Stimulated activated CD8-positive, alpha-beta memory T cell treated with anti-CD3 and anti-CD28 coated beads, Interleukin-12 subunit alpha, Interleukin-12 subunit beta, amount 100 ng/mL, for 4 hours (primary cell): ENCODE results near the gene CCR9.

Experiments
- DNase-seq: peaks from one replicate; pipeline ENCODE4 v3.0.0-alpha.2; 2020; ENCODE audit warnings: low read depth

CCR9 gene

DNA sequence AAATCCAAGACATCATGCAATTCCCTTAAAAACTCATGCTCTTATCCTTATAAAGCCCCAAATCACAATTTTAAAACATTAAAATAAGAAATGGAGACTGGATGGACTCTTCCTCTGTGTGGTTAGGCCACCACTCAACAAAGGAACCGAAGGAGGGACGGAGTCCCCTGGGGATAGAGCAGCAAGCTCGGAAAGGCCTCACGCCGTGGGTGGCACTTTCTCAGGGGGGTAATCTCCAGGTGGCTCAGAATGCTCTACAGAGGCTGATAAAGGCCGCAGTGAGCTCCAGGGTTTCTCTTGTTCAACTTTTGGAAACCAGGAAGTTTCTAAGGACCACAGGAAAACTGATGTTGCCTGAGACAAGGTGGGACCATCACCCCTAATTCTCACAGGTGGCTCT, 23.2 kb downstream of the CCR9 start:
- no peak for DNase-seq

DNA sequence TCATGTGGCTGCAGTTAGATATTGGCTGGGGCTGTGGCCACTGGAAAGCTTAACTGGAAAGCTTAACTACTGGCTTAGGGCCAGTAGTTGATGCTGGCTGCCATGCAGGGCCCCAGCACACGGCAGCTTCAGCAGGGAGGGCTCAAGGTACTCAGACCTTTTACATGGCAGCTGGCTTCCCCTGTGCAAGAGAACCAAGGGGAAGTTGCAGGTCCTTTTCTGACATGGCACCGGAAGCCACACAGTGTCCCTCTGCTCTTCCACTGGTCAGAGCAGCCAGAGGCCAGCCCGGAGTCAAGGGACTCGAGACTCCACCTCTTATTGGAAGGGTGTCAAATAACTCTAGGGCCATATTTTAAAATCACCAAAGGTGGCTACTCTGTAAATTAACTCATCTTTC, 24.5 kb downstream of the CCR9 start:
- no peak for DNase-seq

- DNase-seq = no peak
Observed at GRCh38 chr3:45911511-45912226, 25.3 kb downstream of the CCR9 start.

GRCh38 chr3:45912435-45912834, 26.1 kb downstream of the CCR9 start:
- DNase-seq = no peak

DNA sequence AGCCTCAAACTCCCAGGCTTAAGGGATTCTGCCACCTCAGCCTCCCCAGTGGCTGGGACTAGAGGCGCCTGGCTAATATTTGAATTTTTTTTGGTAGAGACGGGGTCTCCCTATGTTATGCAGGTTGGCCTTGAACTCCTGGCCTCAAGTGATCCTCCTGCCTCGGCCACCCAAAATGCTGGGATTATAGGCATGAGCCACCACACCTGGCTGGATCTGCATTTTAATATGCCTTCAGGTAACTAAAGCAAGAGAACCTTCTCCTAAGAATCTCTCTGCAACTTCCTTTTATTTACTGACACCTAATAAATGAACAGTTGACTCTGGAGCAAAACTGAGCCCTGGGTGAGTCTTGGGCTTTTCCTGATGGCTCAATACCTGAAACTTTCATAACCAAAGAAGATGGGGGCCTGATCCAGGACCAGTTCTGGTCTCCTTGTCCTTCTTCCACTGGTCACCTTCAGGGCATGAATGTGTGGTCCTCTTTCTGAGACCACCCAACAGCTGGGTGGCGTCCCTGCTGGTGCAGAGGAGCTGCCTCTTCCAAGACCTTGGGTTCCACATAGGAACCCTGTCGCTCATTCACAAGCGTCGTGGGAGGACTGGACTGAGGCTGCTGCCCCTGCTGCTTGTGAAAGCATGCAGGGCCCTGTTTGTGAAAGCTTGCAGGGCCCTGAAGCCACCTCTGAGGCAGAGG, 28.2 kb downstream of the CCR9 start:
- no peak for DNase-seq

GRCh38 chr3:45915059-45915439, 28.7 kb downstream of the CCR9 start:
- no peak for DNase-seq

GRCh38 chr3:45915518-45916231, 29.3 kb downstream of the CCR9 start:
- peak; percentile 67 for DNase-seq

GRCh38 chr3:45917146-45917898, 31.0 kb downstream of the CCR9 start:
- no peak for DNase-seq

DNA sequence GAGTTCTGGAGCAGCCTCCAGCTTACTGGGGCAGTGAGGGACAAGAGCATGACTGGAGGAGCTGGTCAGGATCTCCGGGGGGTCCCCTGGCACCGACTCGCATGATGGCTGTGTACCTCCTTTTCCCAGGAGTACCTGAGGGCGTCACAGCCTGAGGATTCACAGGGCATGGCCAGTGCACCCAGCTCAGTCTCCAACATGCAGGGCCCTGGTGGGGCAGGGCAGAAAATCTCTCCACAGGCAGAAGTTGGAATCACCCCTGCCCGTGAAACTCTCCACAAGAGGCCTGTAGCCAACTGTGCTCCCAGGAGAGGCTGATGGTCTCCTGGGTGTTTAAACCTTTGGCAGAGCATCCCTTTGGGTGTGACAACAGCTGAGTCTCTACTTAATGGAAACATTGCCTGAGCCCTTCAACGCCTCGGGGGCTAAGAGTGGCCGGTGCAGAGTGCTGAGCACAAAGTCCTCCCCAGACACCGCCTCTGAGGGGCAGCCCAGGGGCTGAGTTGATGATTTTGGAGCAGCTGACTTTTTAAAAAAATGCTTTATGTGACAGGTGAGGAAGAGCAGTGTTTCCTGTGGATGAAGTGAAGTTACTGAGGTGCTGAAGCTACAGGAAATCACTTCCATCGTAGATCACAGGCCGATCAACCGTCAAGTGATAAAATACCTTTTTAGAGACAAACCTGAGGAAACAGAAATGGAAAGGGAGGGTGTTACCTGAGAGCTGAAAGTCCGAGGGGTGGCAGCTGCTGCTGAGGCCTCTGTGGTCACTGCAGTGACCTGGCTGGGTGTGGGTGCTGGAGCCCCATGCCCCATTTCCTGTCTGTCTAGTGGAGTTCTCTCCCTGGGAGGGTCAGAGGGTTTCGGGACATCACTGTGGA, 35.1 kb downstream of the CCR9 start:
- DNase-seq = no peak

GRCh38 chr3:45922039-45922326, 35.6 kb downstream of the CCR9 start:
- DNase-seq = no peak

DNA sequence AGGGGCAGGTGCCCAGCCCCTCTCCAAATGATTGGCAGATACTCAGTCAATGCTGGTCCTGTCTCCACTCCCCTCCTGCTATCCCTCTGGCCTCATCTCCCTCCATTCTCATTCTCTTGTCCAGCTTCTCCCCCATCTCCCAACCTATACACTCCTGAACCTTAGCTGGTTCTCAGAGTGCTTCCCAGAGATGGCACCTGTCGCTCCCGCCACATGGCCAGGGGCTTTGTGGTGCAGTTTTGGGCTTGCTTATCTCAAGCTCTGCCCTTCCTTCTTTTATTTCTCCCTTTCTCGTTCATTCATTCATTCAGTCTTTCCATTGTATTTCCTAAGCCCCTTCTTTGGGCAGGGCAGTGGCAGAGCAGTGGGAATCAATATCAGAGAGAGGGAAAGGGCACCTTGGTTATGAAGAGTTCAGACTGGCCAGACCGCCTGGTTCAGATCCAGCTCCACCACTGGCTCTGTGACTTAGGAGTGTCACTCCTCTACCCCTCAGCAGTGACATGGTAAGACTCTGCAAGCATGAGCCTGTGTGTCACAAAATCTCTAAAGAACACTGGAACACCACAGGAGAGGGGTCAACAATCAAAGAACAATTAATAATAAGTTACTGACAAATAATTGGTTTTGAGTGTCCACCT, 36.7 kb downstream of the CCR9 start:
- DNase-seq = no peak

- DNase-seq = no peak
Observed at GRCh38 chr3:45923755-45924154, 37.4 kb downstream of the CCR9 start.

GRCh38 chr3:45927881-45928280, 41.5 kb downstream of the CCR9 start:
- DNase-seq = no peak

- DNase-seq = peak; percentile 47
Observed at GRCh38 chr3:45929042-45929679, 42.8 kb downstream of the CCR9 start.

GRCh38 chr3:45931496-45931895, 45.2 kb downstream of the CCR9 start:
- no peak for DNase-seq

- DNase-seq = no peak
Observed at GRCh38 chr3:45932112-45932511, 45.8 kb downstream of the CCR9 start.

DNA sequence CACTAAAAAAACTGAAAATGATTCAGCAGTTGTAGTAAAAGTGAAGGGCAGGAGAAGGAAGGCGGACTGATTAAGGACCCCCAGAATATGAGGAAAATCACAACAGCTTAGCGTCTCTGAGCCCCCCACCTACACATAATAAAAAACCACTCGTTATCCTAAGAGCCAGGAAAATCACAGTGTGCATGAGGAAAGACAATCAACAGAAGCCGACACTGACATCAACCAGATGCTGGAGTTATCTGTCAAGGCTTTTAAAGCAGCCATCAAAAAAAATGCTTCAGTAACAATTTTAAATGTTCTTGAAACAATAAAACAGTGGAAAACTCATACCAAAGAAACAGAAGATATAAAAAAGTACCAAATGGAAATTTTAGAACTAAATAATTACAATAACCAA, 47.2 kb downstream of the CCR9 start:
- DNase-seq = no peak

GRCh38 chr3:45936261-45936660, 49.9 kb downstream of the CCR9 start:
- DNase-seq = no peak

DNA sequence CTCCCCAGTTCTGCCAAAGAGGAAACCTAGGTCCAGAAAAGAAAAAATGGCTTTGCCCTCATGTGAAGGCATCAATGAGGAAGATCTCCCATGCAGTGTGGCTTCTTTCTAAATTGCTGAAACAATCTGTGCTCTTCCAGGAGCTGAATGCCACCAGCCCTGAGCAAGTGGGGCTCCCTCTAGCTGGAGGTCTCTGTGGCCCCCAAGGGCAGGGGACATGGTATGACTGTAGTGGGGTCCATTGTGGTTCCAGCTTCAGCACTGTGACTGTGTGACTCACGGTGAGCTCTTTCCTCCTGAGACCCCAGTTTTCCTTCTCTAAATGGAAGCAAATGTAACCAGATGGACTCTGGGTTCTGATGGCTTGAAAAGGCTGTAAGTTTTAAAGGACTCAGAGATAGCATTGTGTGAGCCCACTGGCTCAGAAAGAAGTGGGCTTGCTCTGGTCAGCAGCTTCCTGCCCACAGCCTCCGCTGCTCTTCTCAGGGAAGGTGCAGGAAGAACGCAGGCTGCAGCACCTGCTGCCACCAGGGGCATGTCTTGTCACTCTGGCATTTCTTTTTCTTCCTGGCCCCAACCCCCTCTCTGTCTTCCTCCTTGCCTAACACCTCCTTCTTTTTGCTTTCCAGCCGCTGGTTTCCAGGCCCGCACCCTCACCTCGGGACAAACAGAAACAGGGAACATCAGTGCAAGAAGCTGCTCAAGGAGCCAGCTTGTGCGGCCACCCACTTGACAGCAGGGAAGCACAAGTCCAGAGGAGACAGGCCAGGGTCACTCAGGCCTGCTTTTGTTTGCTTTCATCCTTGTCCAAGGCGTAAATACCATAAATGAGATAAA, 51.1 kb downstream of the CCR9 start:
- DNase-seq = no peak

- no peak for DNase-seq
Observed at GRCh38 chr3:45938043-45938435, 51.7 kb downstream of the CCR9 start.
